ENCODE results near the gene FBXO27.

FBXO27 gene

DNA sequence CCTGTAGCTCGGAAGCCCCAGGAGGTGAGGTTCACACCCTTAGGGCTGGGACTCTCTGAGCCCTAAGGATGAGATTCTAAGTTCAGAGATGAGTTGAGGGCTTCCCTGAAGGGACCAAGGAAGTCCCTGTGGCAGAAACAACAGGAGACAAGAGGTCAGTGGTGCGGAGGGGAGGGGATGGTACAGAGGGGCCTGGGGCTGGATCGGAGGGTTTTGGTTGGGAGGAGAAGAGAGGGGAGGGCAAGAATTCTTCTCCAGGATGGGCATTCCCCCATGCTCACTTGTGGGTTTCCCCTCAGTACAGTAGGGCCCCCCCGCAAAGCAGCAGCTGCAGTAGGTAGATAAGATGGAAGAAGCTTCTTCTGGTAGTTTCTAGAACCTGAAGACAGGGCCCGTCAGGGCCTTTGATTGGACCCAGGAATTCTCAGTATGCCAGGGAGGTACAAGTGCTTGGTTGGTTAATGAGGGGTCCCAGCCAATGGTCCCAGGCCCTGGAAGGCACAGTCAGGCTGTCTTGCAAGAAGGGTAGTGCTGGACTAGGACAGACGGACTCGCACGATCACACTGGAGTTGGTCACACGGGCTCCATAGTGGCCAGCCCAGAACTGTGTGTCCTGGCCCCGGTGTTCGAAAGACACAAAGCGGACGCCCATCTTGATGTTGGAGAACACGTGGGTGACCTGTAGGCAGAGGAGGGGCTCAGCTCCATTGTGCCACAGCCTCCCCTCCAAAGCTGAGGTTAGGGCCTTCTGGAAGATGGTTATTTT is 7.3 kb downstream of the FBXO27 start:
- no peak overlapping the region for H3K27ac ChIP-seq (ENCODE audit: low read length)
- no peaks in the 10 kb centered on the region for H3K36me3 ChIP-seq (replicated peaks; ENCODE audit: insufficient read depth, low read length)

DNA sequence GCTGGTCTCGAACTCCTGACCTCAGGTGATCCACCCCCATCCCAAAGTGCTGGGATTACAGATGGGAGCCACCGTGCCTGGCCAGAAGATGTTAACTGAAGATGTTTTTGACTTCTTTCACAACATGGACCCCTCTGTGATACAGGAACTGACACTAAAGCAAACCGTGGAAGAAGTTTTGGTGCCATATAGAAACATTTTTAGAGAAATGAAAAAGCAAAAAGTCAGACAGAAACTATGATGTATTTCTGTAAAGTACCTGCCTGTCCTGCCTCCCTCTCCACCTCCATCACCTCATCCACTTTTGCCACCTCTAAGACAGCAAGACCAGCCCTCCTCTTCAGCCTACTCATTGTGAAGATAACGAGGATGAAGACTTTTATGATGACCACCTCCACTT is 11.3 kb downstream of the FBXO27 start:
- Histone ChIP-seq H3K9me2 (replicated peaks; ENCODE audit: insufficient read depth, low read length) (no peaks in the 10 kb centered on the region), H2AFZ (ENCODE audit: low read length) (no peak overlapping the region), H3F3A (ENCODE audit: insufficient read depth, low read length) (no peaks in the 10 kb centered on the region), H3K9ac (ENCODE audit: low read length) (no peak overlapping the region), H3K4me2 (ENCODE audit: low read depth, low read length) (no peak overlapping the region), H4K20me1 (ENCODE audit: insufficient read depth, low read length) (no peaks in the 10 kb centered on the region), H3K27me3 (replicated peaks; ENCODE audit: insufficient read depth, low read length) (peaks cover 68% of the 10 kb centered on the region), H3K4me1 (ENCODE audit: low read length) (no peaks in the 10 kb centered on the region; the same call in 1 of the 2 replicates), H3K9me3 (replicated peaks; ENCODE audit: insufficient read depth, low read length) (no peaks in the 10 kb centered on the region), H3K4me3 (ENCODE audit: low read length) (no peak overlapping the region), H3K27ac (ENCODE audit: low read length) (no peak overlapping the region), H3K79me2 (ENCODE audit: low read length) (no peaks in the 10 kb centered on the region), H3K36me3 (replicated peaks; ENCODE audit: insufficient read depth, low read length) (no peaks in the 10 kb centered on the region)
- no peak for DNase-seq
- no peak for TF ChIP-seq EZH2 (optimal IDR thresholded peaks at IDR 0.05; ENCODE audit: low read depth, low read length)
- TF ChIP-seq, protein P1, sequence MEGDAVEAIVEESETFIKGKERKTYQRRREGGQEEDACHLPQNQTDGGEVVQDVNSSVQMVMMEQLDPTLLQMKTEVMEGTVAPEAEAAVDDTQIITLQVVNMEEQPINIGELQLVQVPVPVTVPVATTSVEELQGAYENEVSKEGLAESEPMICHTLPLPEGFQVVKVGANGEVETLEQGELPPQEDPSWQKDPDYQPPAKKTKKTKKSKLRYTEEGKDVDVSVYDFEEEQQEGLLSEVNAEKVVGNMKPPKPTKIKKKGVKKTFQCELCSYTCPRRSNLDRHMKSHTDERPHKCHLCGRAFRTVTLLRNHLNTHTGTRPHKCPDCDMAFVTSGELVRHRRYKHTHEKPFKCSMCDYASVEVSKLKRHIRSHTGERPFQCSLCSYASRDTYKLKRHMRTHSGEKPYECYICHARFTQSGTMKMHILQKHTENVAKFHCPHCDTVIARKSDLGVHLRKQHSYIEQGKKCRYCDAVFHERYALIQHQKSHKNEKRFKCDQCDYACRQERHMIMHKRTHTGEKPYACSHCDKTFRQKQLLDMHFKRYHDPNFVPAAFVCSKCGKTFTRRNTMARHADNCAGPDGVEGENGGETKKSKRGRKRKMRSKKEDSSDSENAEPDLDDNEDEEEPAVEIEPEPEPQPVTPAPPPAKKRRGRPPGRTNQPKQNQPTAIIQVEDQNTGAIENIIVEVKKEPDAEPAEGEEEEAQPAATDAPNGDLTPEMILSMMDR (IDR thresholded peaks at IDR 0.05; ENCODE audit: low read length), result no peak
- no peak for TF ChIP-seq EZH2phosphoT487 (IDR thresholded peaks at IDR 0.05; ENCODE audit: low read length)

More for the DNA sequence above, 7.3 kb downstream of the FBXO27 start:
- no peak for DNase-seq
- no peaks in the 10 kb centered on the region for H3F3A ChIP-seq (ENCODE audit: insufficient read depth, low read length)
- H3K4me2 ChIP-seq (ENCODE audit: low read depth, low read length), result no peak overlapping the region
- H2AFZ ChIP-seq (ENCODE audit: low read length), result no peak overlapping the region
- TF ChIP-seq EZH2 (optimal IDR thresholded peaks at IDR 0.05; ENCODE audit: low read depth, low read length) (no peak), EZH2phosphoT487 (IDR thresholded peaks at IDR 0.05; ENCODE audit: low read length) (no peak)
- TF ChIP-seq, protein P1 (IDR thresholded peaks at IDR 0.05; ENCODE audit: low read length), result no peak
- H3K9me3 ChIP-seq (replicated peaks; ENCODE audit: insufficient read depth, low read length), result no peaks in the 10 kb centered on the region
- H3K4me1 ChIP-seq (ENCODE audit: low read length), result no peaks in the 10 kb centered on the region
- no peaks in the 10 kb centered on the region for H4K20me1 ChIP-seq (ENCODE audit: insufficient read depth, low read length)
- H3K9ac ChIP-seq (ENCODE audit: low read length), result no peak overlapping the region
- peaks cover 52% of the 10 kb centered on the region for H3K27me3 ChIP-seq (replicated peaks; ENCODE audit: insufficient read depth, low read length)
- no peaks in the 10 kb centered on the region for H3K79me2 ChIP-seq (ENCODE audit: low read length)
- H3K9me2 ChIP-seq (replicated peaks; ENCODE audit: insufficient read depth, low read length), result no peaks in the 10 kb centered on the region
- no peak overlapping the region for H3K4me3 ChIP-seq (ENCODE audit: low read length)

DNA sequence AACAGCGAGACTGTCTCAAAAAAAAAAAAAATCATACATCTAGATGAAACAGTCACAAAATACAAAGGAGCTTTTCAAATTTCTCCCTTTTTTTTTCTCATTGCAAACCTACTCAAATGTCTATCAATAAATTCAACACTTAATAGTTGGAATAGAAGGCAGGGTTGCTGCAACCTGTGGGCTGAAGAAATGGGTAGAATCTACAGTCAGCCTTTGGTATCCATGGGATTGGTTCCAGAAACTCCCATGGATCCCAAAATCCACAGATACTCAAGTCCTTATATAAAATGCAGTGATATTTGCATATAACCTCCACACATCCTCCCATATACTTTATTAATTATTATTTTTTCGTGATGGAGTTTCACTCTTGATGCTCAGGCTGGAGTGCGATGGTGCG is 14.7 kb downstream of the FBXO27 start:
- Histone ChIP-seq H3K4me1 (ENCODE audit: low read length) (no peaks in the 10 kb centered on the region; the same call in 1 of the 2 replicates), H3K36me3 (replicated peaks; ENCODE audit: insufficient read depth, low read length) (no peaks in the 10 kb centered on the region), H3K9me2 (replicated peaks; ENCODE audit: insufficient read depth, low read length) (no peaks in the 10 kb centered on the region), H3K27ac (ENCODE audit: low read length) (no peak overlapping the region), H3K9ac (ENCODE audit: low read length) (no peak overlapping the region), H3K4me2 (ENCODE audit: low read depth, low read length) (no peak overlapping the region), H3K27me3 (replicated peaks; ENCODE audit: insufficient read depth, low read length) (peaks cover 49% of the 10 kb centered on the region), H3K4me3 (ENCODE audit: low read length) (no peak overlapping the region), H3K9me3 (replicated peaks; ENCODE audit: insufficient read depth, low read length) (no peaks in the 10 kb centered on the region), H3F3A (ENCODE audit: insufficient read depth, low read length) (peaks cover 6% of the 10 kb centered on the region; the same call in 1 of the 2 replicates), H4K20me1 (ENCODE audit: insufficient read depth, low read length) (no peaks in the 10 kb centered on the region), H2AFZ (ENCODE audit: low read length) (no peak overlapping the region), H3K79me2 (ENCODE audit: low read length) (no peaks in the 10 kb centered on the region)
- DNase-seq, result no peak
- TF ChIP-seq, protein P1 (IDR thresholded peaks at IDR 0.05; ENCODE audit: low read length), result no peak
- no peak for TF ChIP-seq EZH2 (optimal IDR thresholded peaks at IDR 0.05; ENCODE audit: low read depth, low read length)
- TF ChIP-seq EZH2phosphoT487 (IDR thresholded peaks at IDR 0.05; ENCODE audit: low read length), result no peak

Measured in MM.1S (cell line).